HG03066 (cell line): ENCODE measurements around the gene MYOZ3.

Source experiments
- ATAC-seq: cut with Tn5 transposase; IDR thresholded peaks from one replicate; pipeline ENCODE4 v1.9.1; 2021; ENCODE audit warnings: low read depth; ENCODE audit not compliant: unreplicated experiment

Gene MYOZ3

GRCh38 chr5:150626853-150627276 lies 34.2 kb upstream of the MYOZ3 start:
- no peak for ATAC-seq

GRCh38 chr5:150627731-150628545 lies 33.1 kb upstream of the MYOZ3 start:
- no peak for ATAC-seq

- ATAC-seq = no peak
Observed at GRCh38 chr5:150628936-150629485, 32.0 kb upstream of the MYOZ3 start.

- ATAC-seq = no peak
Observed at GRCh38 chr5:150630016-150630415, 31.0 kb upstream of the MYOZ3 start.

GRCh38 chr5:150630461-150631325 lies 30.4 kb upstream of the MYOZ3 start:
- ATAC-seq = no peak

- no peak for ATAC-seq
Observed at GRCh38 chr5:150631326-150631701, 29.7 kb upstream of the MYOZ3 start.

GRCh38 chr5:150632305-150633160 lies 28.5 kb upstream of the MYOZ3 start:
- no peak for ATAC-seq

- no peak for ATAC-seq
Observed at GRCh38 chr5:150633429-150633828, 27.6 kb upstream of the MYOZ3 start.

- no peak for ATAC-seq
Observed at GRCh38 chr5:150636391-150637244, 24.4 kb upstream of the MYOZ3 start.

GRCh38 chr5:150637245-150638052 lies 23.6 kb upstream of the MYOZ3 start:
- no peak for ATAC-seq

- ATAC-seq = no peak
Observed at GRCh38 chr5:150638053-150638444, 23.0 kb upstream of the MYOZ3 start.

- ATAC-seq = no peak
Observed at GRCh38 chr5:150638488-150639376, 22.3 kb upstream of the MYOZ3 start.

GRCh38 chr5:150639377-150639692 lies 21.7 kb upstream of the MYOZ3 start:
- no peak for ATAC-seq

GRCh38 chr5:150639751-150640150 lies 21.3 kb upstream of the MYOZ3 start:
- no peak for ATAC-seq

GRCh38 chr5:150640311-150641005 lies 20.6 kb upstream of the MYOZ3 start, which contains the start of gene SYNPO:
SYNPO (plus strand) TSS chr5:150640660; CDS start chr5:150648276, 7,616 bp downstream.
- no peak for ATAC-seq

GRCh38 chr5:150641006-150641570 lies 20.0 kb upstream of the MYOZ3 start:
- ATAC-seq = no peak
